ENCODE measurements around the gene SACM1L.
A peak's percentile ranks its signal among the peaks of the same experiment; 100 is the strongest.

SACM1L gene, protein sequence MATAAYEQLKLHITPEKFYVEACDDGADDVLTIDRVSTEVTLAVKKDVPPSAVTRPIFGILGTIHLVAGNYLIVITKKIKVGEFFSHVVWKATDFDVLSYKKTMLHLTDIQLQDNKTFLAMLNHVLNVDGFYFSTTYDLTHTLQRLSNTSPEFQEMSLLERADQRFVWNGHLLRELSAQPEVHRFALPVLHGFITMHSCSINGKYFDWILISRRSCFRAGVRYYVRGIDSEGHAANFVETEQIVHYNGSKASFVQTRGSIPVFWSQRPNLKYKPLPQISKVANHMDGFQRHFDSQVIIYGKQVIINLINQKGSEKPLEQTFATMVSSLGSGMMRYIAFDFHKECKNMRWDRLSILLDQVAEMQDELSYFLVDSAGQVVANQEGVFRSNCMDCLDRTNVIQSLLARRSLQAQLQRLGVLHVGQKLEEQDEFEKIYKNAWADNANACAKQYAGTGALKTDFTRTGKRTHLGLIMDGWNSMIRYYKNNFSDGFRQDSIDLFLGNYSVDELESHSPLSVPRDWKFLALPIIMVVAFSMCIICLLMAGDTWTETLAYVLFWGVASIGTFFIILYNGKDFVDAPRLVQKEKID

DNA sequence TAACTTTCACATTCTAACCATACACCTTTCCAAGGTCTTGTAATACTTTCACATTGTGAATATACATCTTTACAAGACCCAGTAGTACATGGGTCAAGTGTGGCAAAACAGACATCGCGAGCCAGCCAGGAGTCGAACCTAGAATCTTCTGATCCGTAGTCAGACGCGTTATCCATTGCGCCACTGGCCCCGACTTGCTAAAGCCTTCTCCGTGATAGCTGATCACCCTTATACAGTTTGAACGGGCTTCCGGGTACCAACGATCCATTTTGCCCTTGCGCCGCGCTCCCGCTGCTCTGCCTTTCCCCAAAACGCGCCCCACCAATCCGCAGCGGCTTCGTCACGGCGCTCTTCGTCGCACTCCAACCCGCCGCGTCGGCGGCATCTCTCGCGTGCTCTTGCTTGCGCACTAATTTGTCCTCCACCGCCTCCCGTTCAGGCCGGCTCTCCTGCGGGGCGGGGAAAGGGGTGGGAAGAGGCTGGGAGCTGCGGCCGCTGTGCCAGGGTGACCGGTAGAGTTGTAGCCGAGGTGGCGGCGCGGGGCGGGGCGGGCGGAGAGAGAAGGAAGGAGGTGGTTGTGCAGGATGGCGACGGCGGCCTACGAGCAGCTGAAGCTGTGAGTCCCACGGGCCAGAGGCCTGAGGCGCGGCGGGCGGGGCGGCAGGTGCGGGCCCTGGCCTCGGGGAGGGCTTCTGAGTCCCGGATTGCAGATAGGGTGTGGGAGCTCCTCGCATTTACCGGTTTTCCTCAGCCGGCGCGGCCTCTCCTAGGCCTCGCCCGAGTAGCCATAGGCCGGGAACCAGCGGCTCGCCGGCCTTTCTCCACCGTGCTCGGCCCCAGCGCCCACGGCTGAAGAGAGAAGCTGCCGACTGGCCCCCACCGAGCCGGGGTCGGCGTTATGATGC lies at the start of gene SACM1L:
TSS of gene SACM1L (plus strand) at position 515 of the 905 bp plus-strand sequence. CDS start at position 585, 70 bp downstream.
- DNase-seq = peak; percentile 97 to 98

DNA sequence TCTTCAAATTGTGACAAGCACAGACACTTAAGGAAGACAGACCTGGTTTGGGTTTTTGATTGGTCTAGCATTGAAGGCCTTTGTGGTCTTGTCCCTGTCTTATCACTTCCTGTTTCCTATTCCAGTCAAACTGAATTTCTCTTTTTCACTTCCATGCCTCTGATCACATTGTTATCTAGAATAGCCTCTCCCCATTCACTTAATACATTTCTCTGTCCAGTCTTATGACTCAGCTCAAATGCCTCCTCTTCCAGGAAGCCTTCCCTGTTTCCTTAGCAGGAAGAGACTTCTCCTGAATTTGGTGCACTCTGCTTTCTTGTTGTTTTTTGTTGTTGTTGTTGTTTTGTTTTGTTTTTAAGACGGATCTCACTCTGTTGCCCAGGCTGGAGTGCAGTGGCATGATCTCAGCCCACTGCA lies 49.1 kb upstream of the SACM1L start:
- no peak for DNase-seq

DNA sequence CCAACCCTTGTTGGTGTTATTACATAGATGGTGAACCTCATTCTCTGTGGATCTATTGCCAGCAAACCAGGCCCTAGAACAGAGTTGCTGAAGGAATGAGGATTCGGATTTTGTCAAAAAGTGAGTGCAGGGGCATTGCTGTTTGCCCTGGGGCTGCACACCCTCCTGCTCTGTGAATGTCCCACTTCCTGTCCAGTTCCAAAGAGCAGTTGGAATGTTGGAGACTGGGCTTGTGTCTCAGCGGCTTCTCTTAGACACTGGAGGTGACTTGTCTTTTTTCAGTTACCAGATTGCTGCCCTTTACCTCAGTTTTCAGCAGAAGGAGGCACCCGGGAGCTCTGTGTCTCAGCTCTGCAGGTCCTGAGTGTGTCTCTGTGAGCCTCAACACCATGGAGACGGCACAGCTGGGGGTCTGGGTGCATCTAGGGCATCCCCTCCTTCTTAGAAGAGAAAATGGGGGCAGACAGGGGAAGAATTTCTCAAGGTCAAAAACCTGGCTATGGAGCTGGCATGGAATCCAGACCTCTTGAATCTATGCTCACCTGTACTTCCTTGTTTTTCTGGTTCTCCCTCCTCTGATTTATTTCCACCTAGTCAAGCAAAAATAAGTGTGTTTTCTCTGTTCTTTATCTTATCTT lies 48.4 kb upstream of the SACM1L start:
- DNase-seq = no peak

GRCh38 chr3:45641756-45642155 lies 47.4 kb upstream of the SACM1L start:
- DNase-seq = no peak

DNA sequence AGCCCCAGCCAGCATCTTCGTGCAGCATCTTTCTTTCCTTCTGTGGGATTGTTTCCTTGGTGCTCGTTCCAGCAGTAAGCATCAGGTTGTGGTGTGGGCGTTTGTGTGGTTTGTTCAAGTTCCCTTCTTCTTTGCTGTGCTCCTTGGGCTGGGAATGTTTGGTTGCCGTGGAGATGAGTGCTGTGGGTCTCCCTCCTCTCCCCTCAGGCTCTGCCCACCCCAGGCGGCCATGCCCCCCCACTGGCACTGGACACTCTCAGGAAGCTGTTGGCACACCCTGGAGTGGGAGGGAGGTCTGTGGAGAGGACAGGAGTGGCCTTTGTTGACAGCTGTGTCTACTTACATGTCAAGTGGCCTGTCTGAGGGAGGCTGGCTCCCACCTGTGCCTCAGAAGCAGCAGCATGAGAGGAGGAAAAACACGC lies 46.5 kb upstream of the SACM1L start:
- no peak for DNase-seq

- DNase-seq = no peak
Observed at GRCh38 chr3:45644063-45644790, 45.0 kb upstream of the SACM1L start.

- no peak for DNase-seq
Observed at GRCh38 chr3:45644791-45645201, 44.4 kb upstream of the SACM1L start.

DNA sequence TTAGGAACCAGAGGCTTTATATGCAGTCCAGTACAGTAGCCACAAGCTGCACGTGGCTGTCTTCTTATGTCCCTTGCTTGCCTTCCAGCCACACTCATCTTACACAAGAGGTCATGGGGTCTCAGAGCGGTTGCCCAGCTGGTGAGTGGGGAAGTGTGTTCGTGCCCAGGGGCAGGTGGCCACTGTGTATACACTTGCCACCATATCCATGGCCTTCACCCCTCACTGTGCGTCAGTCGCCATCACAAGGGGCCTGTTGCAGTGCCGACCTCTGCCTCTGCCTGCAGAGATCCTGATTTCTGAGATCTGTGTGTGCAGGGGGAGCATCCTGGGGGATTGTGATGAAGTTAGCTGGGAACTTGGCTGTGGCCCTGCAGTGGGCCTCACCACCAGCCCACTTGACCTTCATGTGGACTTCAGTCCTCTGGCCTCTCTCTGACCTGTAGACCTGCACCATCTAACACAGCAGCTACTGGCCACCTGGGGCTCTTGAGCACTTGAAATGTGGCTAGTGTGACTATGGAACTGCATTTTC lies 43.1 kb upstream of the SACM1L start:
- DNase-seq = no peak

DNA sequence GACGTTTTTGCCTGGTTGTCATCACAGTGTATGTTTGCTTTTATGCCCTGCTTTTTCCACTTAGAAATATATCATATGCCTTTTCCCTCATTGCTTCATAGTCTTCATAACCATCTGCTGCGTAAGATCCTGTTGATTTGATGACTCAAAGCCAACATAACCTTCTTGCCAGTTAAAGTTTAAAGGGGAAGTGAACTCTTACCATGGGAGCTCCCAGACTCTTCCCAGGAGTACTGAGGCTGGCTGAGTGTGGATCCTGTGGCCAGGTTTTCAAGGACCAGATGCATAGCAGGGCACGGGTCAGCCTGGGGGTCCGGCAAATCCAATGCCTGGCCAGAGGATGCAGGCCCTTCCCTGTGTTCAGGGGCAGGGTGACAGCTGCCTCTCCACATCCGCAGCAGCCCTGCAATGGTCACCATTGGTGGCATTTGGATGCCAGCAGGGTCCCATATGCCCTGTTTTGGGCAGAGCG lies 42.0 kb upstream of the SACM1L start:
- no peak for DNase-seq

- no peak for DNase-seq
Observed at GRCh38 chr3:45653205-45653604, 36.0 kb upstream of the SACM1L start.

GRCh38 chr3:45654397-45654944 lies 34.7 kb upstream of the SACM1L start:
- DNase-seq = peak; percentile 3 to 4

DNA sequence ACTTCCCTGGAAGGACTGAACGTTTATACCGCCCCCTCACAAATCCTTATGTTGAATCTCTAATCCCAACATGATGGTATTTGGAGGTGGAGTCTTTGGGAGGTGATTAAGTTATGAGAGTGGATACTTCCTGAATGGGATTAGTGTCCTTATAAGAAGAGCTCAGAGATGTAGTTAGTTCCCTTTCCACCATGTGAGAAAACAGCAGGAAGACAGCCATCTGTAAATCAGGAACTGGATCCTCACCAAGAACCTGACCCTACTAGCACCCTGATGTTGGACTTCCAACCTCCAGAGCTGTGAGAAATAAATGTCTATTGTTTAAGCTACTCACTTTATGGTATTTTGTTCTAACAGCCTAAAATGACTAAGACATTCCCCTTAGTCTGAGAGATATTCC lies 33.3 kb upstream of the SACM1L start:
- no peak for DNase-seq

- DNase-seq = peak; percentile 76 to 94
Observed at GRCh38 chr3:45656575-45657363, 32.4 kb upstream of the SACM1L start.

- DNase-seq = no peak
Observed at GRCh38 chr3:45657853-45658252, 31.3 kb upstream of the SACM1L start.

- peak; percentile 52 to 77 for DNase-seq
Observed at GRCh38 chr3:45659661-45660566, 29.3 kb upstream of the SACM1L start.

- no peak for DNase-seq
Observed at GRCh38 chr3:45660567-45660901, 28.7 kb upstream of the SACM1L start.

GRCh38 chr3:45664578-45664977 lies 24.6 kb upstream of the SACM1L start:
- DNase-seq = no peak

DNA sequence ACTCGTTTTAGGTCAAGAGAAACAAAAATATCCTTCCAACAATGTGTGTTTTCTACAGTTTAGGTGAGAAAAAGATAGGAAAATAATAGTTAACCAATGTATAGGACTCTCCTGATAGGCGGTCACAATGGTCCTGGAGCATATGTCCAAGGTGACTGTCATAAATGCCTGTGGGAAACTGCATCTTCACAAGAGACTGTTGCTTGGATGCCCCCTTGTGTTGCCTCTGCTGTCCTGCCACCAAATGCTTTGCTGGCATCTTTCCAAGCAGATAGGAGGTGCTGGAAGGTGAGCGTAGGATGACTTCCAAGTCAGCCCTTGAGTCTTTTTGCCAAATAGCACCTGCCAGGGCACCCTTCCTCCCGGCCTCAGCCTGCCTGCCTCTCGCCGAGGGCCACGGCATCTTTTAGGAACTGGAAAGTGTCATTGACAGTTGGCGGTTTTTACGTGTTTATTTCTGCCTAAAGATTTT lies 24.1 kb upstream of the SACM1L start:
- DNase-seq = peak; percentile 8 to 64

DNA sequence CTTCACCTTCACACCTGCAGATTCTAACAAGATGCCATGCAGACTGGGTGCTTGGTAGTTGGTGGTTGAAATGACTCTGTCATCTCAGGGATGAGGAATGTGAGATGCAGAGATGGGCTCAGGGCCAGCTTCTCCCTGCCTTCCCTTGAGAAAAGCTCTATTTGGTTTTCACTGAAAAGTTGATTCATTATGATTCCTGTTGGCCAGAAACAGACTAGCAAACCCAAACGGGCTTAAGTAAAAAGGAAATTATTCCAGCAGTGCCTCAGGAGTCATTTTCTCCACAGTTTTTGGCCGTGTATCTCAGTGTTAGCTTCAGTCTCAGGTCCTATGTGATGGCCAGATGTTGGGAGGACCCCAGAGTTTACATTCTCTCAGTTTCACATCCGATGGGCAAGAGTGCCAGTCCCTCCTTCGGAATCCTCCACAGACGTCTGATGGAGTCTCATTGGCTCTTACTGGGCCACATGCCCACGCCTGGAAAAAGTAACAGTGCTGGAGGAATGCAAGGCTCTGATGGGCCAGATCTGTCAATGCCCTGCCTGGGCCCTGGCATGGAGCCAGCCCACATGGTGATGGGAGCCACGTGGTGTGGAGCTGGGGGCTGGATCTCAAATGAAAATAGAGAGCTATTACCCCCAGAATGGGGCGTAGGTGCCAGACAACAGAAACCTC lies 22.3 kb upstream of the SACM1L start:
- no peak for DNase-seq

All from NCI-H526 (cell line).